GM23338 (cell line): ENCODE data around the gene TUBA8. TPM values are rescaled to one million over a fixed set of nuclear protein-coding genes. Genes with fewer than 3 reads are reported as not detected.

ENCODE experiments used
- ATAC-seq: fragments of 200-7000 bp; cut with Tn5 transposase; 3 replicates; pipeline ENCODE4 v1.9.1; 2020
- DNase-seq: peaks from one replicate; pipeline ENCODE4 v3.0.0-alpha.2; 2015; ENCODE audit warnings: low spot score
- H2AFZ ChIP-seq: fragments of 200-600 bp; sonication (generic); 2 replicates; pipeline ENCODE4 v1.8.0; 2016; ENCODE audit warnings: antibody characterized with exemption, mild to moderate bottlenecking, moderate library complexity
- H3F3A ChIP-seq: fragments of 200-600 bp; sonication (generic); replicated peaks from 2 replicates; pipeline ENCODE4 v1.8.0; 2017; ENCODE audit warnings: antibody characterized with exemption, mixed run types, low read depth
- H3K27ac ChIP-seq: fragments of 200-600 bp; sonication (generic); 2 replicates; pipeline ENCODE4 v1.6.1; 2016; ENCODE audit warnings: low read depth
- H3K27me3 ChIP-seq: fragments of 200-600 bp; sonication (generic); 2 replicates; pipeline ENCODE4 v1.8.0; 2016; ENCODE audit warnings: mild to moderate bottlenecking, mixed run types, moderate library complexity; ENCODE audit not compliant: insufficient read depth
- H3K36me3 ChIP-seq: fragments of 200-600 bp; sonication (generic); 2 replicates; pipeline ENCODE4 v1.8.0; 2016; ENCODE audit warnings: mild to moderate bottlenecking; ENCODE audit not compliant: insufficient read depth
- H3K4me1 ChIP-seq: fragments of 200-600 bp; sonication (generic); 2 replicates; pipeline ENCODE4 v1.8.0; 2016; ENCODE audit warnings: mild to moderate bottlenecking, moderate library complexity; ENCODE audit not compliant: insufficient read depth
- H3K4me2 ChIP-seq: fragments of 200-600 bp; sonication (generic); 2 replicates; pipeline ENCODE4 v1.7.1; 2017; ENCODE audit warnings: mixed run types
- H3K4me3 ChIP-seq: fragments of 200-600 bp; sonication (generic); 2 replicates; pipeline ENCODE4 v1.6.1; 2016; ENCODE audit warnings: mixed run types
- H3K79me2 ChIP-seq: fragments of 200-600 bp; sonication (generic); replicated peaks from 2 replicates; pipeline ENCODE4 v1.8.0; 2017; ENCODE audit warnings: mild to moderate bottlenecking; ENCODE audit not compliant: insufficient read depth
- H3K9me2 ChIP-seq: fragments of 200-600 bp; sonication (generic); 2 replicates; pipeline ENCODE4 v1.8.0; 2017; ENCODE audit not compliant: insufficient read depth
- H4K20me1 ChIP-seq: fragments of 200-600 bp; sonication (generic); replicated peaks from 2 replicates; pipeline ENCODE4 v1.8.0; 2017; ENCODE audit warnings: mild to moderate bottlenecking; ENCODE audit not compliant: insufficient read depth
- H3K27ac Mint-ChIP-seq: 2 replicates; pipeline ENCODE4 v1.8.0; 2020; ENCODE audit warnings: inconsistent platforms, mild to moderate bottlenecking, moderate library complexity, mixed read lengths
- H3K27me3 Mint-ChIP-seq: 3 replicates; pipeline ENCODE4 v1.8.0; 2022; ENCODE audit warnings: low read depth, mild to moderate bottlenecking, moderate library complexity, mixed read lengths, inconsistent platforms; ENCODE audit not compliant: insufficient read depth, poor library complexity
- H3K36me3 Mint-ChIP-seq: 3 replicates; pipeline ENCODE4 v1.8.0; 2021; ENCODE audit warnings: low read depth, mild to moderate bottlenecking, inconsistent platforms, moderate library complexity, mixed read lengths
- H3K4me1 Mint-ChIP-seq: 3 replicates; pipeline ENCODE4 v1.8.0; 2020; ENCODE audit warnings: mild to moderate bottlenecking, inconsistent platforms, mixed read lengths
- H3K4me3 Mint-ChIP-seq: 3 replicates; pipeline ENCODE4 v1.8.0; 2021; ENCODE audit warnings: moderate library complexity, mild to moderate bottlenecking, inconsistent platforms, mixed read lengths
- H3K9me3 Mint-ChIP-seq: 3 replicates; pipeline ENCODE4 v1.8.0; 2020; ENCODE audit warnings: moderate library complexity, mild to moderate bottlenecking, inconsistent platforms, mixed read lengths
- CREB1 ChIP-seq: fragments of 250-450 bp; sonication (Bioruptor Pico); IDR thresholded peaks from 2 replicates; pipeline ENCODE4 v1.5.0; 2020; ENCODE audit warnings: low read depth, mild to moderate bottlenecking, moderate library complexity
- ETS1 ChIP-seq: IDR thresholded peaks from 2 replicates; pipeline ENCODE4 v1.6.1; 2016; ENCODE audit warnings: antibody characterized with exemption
- EZH2 ChIP-seq: fragments of 200-600 bp; sonication (generic); IDR thresholded peaks from one replicate; pipeline ENCODE4 v1.8.0; 2017; ENCODE audit warnings: antibody characterized with exemption, mild to moderate bottlenecking, low read depth; ENCODE audit not compliant: unreplicated experiment
- JUNB ChIP-seq: IDR thresholded peaks from one replicate; pipeline ENCODE4 v1.6.1; 2016; ENCODE audit warnings: antibody characterized with exemption; ENCODE audit not compliant: unreplicated experiment
- NANOG ChIP-seq: IDR thresholded peaks from 2 replicates; pipeline ENCODE4 v1.6.1; 2016; ENCODE audit warnings: antibody characterized with exemption, borderline replicate concordance
- POLR2AphosphoS5 ChIP-seq: IDR thresholded peaks from 2 replicates; pipeline ENCODE4 v1.6.1; 2016; ENCODE audit warnings: antibody characterized with exemption, low read depth
- STAT1 ChIP-seq: IDR thresholded peaks from one replicate; pipeline ENCODE4 v1.6.1; 2016; ENCODE audit warnings: antibody characterized with exemption; ENCODE audit not compliant: unreplicated experiment
- ZNF114 ChIP-seq: fragments of 250-450 bp; sonication (Bioruptor Pico); IDR thresholded peaks from 2 replicates; pipeline ENCODE4 v1.5.0; 2020; ENCODE audit warnings: mild to moderate bottlenecking, moderate library complexity
- ZNF331 ChIP-seq: fragments of 250-450 bp; sonication (Bioruptor Pico); IDR thresholded peaks from 2 replicates; pipeline ENCODE4 v1.5.0; 2020; ENCODE audit warnings: low read depth, mild to moderate bottlenecking, moderate library complexity
- ZNF462 ChIP-seq: fragments of 250-450 bp; sonication (Bioruptor Pico); IDR thresholded peaks from 2 replicates; pipeline ENCODE4 v1.5.0; 2020; ENCODE audit warnings: mild to moderate bottlenecking, moderate library complexity
- polyA plus RNA-seq: library from polyadenylated mRNA; unstranded; fragments of >200 nt; fragmentation: Nextera tagmentation; extraction: Ambion mirVana; gene quantifications from 2 replicates; pipeline ENCODE4 v1.2.1, GENCODE V29; 2016
- total RNA-seq: library from RNA; depleted of rRNA; stranded (reverse); fragments of >200 nt; shearing (Covaris generic); gene quantifications from 2 replicates; pipeline ENCODE4 v1.2.3, GENCODE V29; 2014
- TF ChIP-seq, protein P1 (sequence below), 2 experiments: fragments of 200-600 bp in 1 of 2; sonication (generic) in 1 of 2; conservative IDR thresholded peaks; 2 replicates each; pipeline versions ENCODE4 v1.5.1 to v1.6.1; 2016 to 2017; ENCODE audit warnings: antibody characterized with exemption in 2 of 2, low read depth in 2 of 2, mild to moderate bottlenecking in 2 of 2, moderate library complexity in 1 of 2
- TF ChIP-seq, protein P2 (sequence below): IDR thresholded peaks from one replicate; pipeline ENCODE4 v1.6.1; 2018; ENCODE audit warnings: antibody characterized with exemption; ENCODE audit not compliant: unreplicated experiment

Gene TUBA8
- total and polyA plus RNA-seq, 2 experiments from 2014 or later: 0.31 to 0.48 TPM

DNA sequence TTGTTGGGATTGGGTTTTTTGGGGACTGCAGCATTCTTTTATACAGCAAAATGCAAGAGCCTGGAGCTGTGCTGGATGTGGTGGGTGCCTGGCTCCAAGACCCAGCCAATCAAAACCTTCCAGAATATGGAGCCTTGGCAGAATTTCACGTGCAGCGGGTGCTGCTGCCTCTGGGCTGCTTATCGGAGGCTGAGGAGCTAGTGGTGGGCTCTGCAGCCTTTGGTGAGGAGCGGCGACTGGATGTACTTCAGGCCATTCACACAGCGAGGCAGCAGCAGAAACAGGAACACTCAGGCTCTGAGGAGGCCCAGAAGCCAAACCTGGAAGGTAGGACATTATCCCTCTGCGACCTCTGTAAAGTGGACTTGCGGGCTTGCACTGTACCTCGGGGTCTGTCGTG is 27.2 kb upstream of the TUBA8 start:
- H3K27me3 ChIP-seq: no peaks in the 10 kb centered on the region
- Mint-ChIP-seq H3K4me1 (peaks cover 8% of the 10 kb centered on the region), H3K27me3 (peaks cover 3% of the 10 kb centered on the region), H3K9me3 (no peaks in the 10 kb centered on the region), H3K36me3 (peaks cover 87% of the 10 kb centered on the region), H3K4me3 (no peak overlapping the region), H3K27ac (no peak overlapping the region)
- no peak overlapping the region for H3K4me3 ChIP-seq
- H3K4me1 ChIP-seq: 0 out of 2 replicates have a peak, but pooled peaks cover 6% of the 10 kb centered on the region
- peaks cover 21% of the 10 kb centered on the region for H3K36me3 ChIP-seq
- DNase-seq (no peak), ATAC-seq (no peak)
- TF ChIP-seq, protein P1, sequence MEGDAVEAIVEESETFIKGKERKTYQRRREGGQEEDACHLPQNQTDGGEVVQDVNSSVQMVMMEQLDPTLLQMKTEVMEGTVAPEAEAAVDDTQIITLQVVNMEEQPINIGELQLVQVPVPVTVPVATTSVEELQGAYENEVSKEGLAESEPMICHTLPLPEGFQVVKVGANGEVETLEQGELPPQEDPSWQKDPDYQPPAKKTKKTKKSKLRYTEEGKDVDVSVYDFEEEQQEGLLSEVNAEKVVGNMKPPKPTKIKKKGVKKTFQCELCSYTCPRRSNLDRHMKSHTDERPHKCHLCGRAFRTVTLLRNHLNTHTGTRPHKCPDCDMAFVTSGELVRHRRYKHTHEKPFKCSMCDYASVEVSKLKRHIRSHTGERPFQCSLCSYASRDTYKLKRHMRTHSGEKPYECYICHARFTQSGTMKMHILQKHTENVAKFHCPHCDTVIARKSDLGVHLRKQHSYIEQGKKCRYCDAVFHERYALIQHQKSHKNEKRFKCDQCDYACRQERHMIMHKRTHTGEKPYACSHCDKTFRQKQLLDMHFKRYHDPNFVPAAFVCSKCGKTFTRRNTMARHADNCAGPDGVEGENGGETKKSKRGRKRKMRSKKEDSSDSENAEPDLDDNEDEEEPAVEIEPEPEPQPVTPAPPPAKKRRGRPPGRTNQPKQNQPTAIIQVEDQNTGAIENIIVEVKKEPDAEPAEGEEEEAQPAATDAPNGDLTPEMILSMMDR (conservative IDR thresholded peaks at IDR 0.05; ENCODE audit: low read depth in 2 of 2): no peak
- TF ChIP-seq, protein P2, sequence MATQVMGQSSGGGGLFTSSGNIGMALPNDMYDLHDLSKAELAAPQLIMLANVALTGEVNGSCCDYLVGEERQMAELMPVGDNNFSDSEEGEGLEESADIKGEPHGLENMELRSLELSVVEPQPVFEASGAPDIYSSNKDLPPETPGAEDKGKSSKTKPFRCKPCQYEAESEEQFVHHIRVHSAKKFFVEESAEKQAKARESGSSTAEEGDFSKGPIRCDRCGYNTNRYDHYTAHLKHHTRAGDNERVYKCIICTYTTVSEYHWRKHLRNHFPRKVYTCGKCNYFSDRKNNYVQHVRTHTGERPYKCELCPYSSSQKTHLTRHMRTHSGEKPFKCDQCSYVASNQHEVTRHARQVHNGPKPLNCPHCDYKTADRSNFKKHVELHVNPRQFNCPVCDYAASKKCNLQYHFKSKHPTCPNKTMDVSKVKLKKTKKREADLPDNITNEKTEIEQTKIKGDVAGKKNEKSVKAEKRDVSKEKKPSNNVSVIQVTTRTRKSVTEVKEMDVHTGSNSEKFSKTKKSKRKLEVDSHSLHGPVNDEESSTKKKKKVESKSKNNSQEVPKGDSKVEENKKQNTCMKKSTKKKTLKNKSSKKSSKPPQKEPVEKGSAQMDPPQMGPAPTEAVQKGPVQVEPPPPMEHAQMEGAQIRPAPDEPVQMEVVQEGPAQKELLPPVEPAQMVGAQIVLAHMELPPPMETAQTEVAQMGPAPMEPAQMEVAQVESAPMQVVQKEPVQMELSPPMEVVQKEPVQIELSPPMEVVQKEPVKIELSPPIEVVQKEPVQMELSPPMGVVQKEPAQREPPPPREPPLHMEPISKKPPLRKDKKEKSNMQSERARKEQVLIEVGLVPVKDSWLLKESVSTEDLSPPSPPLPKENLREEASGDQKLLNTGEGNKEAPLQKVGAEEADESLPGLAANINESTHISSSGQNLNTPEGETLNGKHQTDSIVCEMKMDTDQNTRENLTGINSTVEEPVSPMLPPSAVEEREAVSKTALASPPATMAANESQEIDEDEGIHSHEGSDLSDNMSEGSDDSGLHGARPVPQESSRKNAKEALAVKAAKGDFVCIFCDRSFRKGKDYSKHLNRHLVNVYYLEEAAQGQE: no peak
- TF ChIP-seq STAT1 (no peak), EZH2 (no peak), ZNF331 (no peak), NANOG (no peak), JUNB (no peak), POLR2AphosphoS5 (no peak), ZNF462 (CRISPR knock-in tag) (no peak), ZNF114 (CRISPR knock-in tag) (no peak), CREB1 (CRISPR knock-in tag) (no peak), ETS1 (no peak)
- no peaks in the 10 kb centered on the region for H3F3A ChIP-seq
- H2AFZ ChIP-seq: no peak overlapping the region
- no peak overlapping the region for H3K27ac ChIP-seq
- H3K4me2 ChIP-seq: no peak overlapping the region
- H3K79me2 ChIP-seq: peaks cover 48% of the 10 kb centered on the region
- H4K20me1 ChIP-seq: peaks cover 13% of the 10 kb centered on the region; the same call in 1 of the 2 replicates
- H3K9me2 ChIP-seq: no peaks in the 10 kb centered on the region
